ENCODE data around the gene TMEM273. TPM values are rescaled to one million over a fixed set of nuclear protein-coding genes. Genes with fewer than 3 reads are reported as not detected.

Gene TMEM273
- total RNA-seq, 2 donors from 2014 or later, result 9.6 to 14.8 TPM

DNA sequence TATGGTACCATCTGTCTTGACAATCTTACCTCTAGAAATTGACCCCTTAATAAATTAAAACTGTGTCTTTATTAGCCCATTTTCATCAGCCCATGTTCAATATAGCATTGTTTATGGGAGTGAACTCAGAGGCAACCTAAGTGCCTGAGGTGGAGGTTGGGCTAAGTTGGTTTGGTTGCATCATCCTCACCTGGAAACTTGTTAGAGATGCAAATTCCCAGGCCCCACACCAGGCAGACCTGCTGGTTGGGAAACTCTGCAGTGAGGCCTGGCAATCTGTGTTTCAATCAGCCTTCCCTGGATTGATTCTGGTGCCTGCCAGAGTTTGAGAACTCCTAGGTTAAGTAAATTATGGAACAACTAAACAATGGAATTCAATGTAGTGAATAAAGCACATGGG, 44.9 kb downstream of the TMEM273 start:
- ATAC-seq (ENCODE audit: insufficient number of reproducible peaks, low FRiP score, low read depth) (no peak), DNase-seq (ENCODE audit: low spot score) (no peak)
- Histone ChIP-seq H3K4me3 (no peak overlapping the region), H3K27ac (no peak overlapping the region), H3K27me3 (replicated peaks; ENCODE audit: insufficient read depth) (no peaks in the 10 kb centered on the region), H3K4me1 (ENCODE audit: control insufficient read depth in 1 of 2, low read depth in 2 of 2) (peaks cover 10 to 26% of the 10 kb centered on the region in 2 donors), H3K36me3 (no peaks in the 10 kb centered on the region), H3K9me3 (peaks cover 7% of the 10 kb centered on the region)
- TF ChIP-seq, protein P1, sequence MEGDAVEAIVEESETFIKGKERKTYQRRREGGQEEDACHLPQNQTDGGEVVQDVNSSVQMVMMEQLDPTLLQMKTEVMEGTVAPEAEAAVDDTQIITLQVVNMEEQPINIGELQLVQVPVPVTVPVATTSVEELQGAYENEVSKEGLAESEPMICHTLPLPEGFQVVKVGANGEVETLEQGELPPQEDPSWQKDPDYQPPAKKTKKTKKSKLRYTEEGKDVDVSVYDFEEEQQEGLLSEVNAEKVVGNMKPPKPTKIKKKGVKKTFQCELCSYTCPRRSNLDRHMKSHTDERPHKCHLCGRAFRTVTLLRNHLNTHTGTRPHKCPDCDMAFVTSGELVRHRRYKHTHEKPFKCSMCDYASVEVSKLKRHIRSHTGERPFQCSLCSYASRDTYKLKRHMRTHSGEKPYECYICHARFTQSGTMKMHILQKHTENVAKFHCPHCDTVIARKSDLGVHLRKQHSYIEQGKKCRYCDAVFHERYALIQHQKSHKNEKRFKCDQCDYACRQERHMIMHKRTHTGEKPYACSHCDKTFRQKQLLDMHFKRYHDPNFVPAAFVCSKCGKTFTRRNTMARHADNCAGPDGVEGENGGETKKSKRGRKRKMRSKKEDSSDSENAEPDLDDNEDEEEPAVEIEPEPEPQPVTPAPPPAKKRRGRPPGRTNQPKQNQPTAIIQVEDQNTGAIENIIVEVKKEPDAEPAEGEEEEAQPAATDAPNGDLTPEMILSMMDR (IDR thresholded peaks at IDR 0.05), result no peak

DNA sequence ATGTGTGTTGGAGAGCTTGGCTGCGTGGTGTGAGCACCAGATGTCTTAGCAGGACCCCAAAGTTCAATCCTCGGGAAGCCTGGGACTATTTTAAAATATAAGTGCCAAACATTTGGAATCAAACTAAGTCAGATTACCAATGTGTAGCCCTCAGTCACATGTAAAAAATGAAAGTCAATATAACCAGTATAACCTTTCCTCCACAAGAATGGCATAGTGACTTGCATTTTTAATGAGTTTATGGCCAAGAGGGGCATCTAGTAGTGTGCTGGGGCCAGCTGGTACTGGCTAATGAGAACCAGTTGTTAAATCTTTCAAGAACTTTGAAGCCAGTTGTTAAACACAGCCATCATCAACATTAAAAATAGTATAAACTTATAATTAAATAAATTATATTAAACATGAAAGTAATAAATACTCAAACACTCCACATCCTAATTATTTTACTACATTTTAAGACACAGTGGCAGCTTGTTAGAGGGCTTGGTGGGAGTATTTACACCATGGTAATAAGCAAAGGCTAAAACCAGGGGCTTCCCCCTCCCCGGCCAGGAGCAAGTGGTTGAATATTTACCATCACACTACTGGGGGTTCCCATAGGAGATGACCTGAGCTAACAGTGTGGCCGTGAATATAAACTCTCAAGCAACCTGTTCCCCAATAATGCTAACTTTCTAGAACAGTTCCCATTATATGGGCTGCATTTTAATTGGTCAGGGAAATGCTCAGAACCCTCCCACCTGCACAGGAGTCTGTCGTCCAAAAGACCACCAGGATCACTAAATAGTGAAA, 46.5 kb downstream of the TMEM273 start:
- H3K27me3 ChIP-seq (replicated peaks; ENCODE audit: insufficient read depth), result no peaks in the 10 kb centered on the region
- peaks cover 10 to 28% of the 10 kb centered on the region in 2 donors for H3K4me1 ChIP-seq (ENCODE audit: control insufficient read depth in 1 of 2, low read depth in 2 of 2)
- TF ChIP-seq, protein P1 (IDR thresholded peaks at IDR 0.05), result no peak
- ATAC-seq (ENCODE audit: insufficient number of reproducible peaks, low FRiP score, low read depth) (no peak), DNase-seq (ENCODE audit: low spot score) (no peak)
- no peaks in the 10 kb centered on the region for H3K9me3 ChIP-seq
- H3K4me3 ChIP-seq, result no peak overlapping the region
- H3K27ac ChIP-seq, result no peak overlapping the region
- no peaks in the 10 kb centered on the region for H3K36me3 ChIP-seq

DNA sequence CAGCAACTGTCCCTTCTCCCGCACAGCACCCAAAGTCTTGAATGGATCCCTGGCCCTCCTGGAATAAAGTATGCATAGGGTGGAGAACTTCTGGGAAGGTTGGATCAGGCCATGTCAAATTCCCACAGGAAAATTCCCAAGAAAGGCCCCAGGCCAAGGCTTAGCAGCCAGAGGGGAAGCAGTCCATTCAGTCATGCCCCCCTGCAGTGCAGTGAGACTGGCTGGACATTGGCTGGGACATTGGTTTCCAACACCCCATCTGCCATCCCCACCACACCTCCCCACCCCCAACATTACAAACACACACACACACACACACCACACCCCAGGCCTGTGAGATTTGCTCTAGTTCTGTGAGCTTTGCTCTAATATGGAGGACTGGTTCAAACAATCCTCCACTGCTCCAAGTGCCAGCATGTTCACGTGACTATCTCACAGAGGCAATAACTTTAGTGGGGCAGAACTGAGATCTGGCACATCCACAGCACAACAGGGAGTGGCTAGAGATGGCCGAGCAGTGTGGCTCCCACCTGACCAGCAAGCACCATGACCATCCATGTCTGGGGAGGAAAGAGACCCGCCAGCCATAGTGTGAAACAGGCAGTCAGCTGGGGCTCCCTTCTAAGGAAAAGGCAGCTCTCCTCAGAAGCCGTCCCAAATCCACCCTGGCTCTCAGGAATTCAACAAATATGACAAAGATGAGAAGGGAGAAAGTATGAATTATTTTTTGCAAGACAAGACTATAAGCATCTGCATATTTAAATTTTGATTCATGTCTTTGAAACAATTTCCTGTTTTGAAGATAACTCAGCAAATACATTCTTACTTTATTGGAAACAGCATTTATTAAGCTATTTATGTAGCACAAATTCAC, 47.6 kb downstream of the TMEM273 start:
- H3K9me3 ChIP-seq, result no peaks in the 10 kb centered on the region
- H3K27me3 ChIP-seq (replicated peaks; ENCODE audit: insufficient read depth), result no peaks in the 10 kb centered on the region
- peak overlapping the region in 1 of 2 donors; percentile 8 for H3K27ac ChIP-seq
- no peak for DNase-seq (ENCODE audit: low spot score)
- no peak for ATAC-seq (ENCODE audit: insufficient number of reproducible peaks, low FRiP score, low read depth)
- H3K4me3 ChIP-seq, result no peak overlapping the region
- H3K4me1 ChIP-seq (ENCODE audit: control insufficient read depth in 1 of 2, low read depth in 2 of 2), result peaks cover 13 to 38% of the 10 kb centered on the region in 2 donors
- H3K36me3 ChIP-seq, result no peaks in the 10 kb centered on the region
- TF ChIP-seq, protein P1 (IDR thresholded peaks at IDR 0.05), result no peak

DNA sequence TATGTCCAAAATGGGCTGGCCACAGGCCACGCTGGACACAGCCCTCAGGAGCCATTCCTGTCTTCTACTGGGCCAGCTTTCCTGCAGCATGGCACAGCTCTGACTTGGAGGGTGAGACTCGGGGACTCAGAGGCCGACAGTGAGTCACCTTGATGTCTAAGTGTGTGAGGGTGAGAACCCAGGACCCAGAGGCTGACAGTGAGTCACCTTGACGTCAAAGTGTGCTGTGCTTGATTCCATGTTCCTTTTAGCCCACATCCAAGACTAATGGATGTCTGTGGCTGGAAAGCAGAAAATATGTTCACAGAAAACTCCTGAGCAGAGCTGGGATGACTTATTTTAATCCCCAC, 48.4 kb downstream of the TMEM273 start:
- Histone ChIP-seq H3K4me1 (ENCODE audit: control insufficient read depth in 1 of 2, low read depth in 2 of 2) (peaks cover 13 to 41% of the 10 kb centered on the region in 2 donors), H3K27me3 (replicated peaks; ENCODE audit: insufficient read depth) (no peaks in the 10 kb centered on the region), H3K9me3 (no peaks in the 10 kb centered on the region), H3K36me3 (no peaks in the 10 kb centered on the region), H3K27ac (peak overlapping the region; percentile 43 to 59), H3K4me3 (no peak overlapping the region)
- TF ChIP-seq, protein P1 (IDR thresholded peaks at IDR 0.05), result no peak
- DNase-seq (ENCODE audit: low spot score), result no peak
- ATAC-seq (ENCODE audit: insufficient number of reproducible peaks, low FRiP score, low read depth), result no peak

Data from thoracic aorta (tissue), 2 donors.